B cell (primary cell): ENCODE data around the gene MIA3. TPM values are rescaled to one million over a fixed set of nuclear protein-coding genes. Genes with fewer than 3 reads are reported as not detected.

Source experiments
- ATAC-seq: fragments of 200-7000 bp; cut with Tn5 transposase; one replicate; pipeline ENCODE4 v1.10.0; 2021; ENCODE audit warnings: low read depth, mild to moderate bottlenecking, moderate number of reproducible peaks, moderate library complexity
- CTCF ChIA-PET: fragments of 350-600 bp; sonication (Branson Sonifier 250); formaldehyde crosslinking; loops from one replicate; lab custom pipeline; 2021; ENCODE audit warnings: antibody characterized with exemption, inconsistent platforms; lab: Charles Lee
- POLR2A ChIA-PET: fragments of 350-600 bp; sonication (Branson Sonifier 250); formaldehyde crosslinking; loops from one replicate; lab custom pipeline; 2021; ENCODE audit warnings: antibody characterized with exemption; lab: Charles Lee
- DNase-seq: peaks from one replicate; pipeline ENCODE4 v3.0.0; 2013
- H2AFZ ChIP-seq: 2 replicates; pipeline ENCODE4 v1.6.1; 2012; ENCODE audit warnings: mild to moderate bottlenecking, low read depth, low read length; ENCODE audit not compliant: insufficient read depth, poor library complexity, severe bottlenecking
- H3K27ac ChIP-seq, 2 donors: 1 replicate in 1 of 2; 2 replicates in 1 of 2; pipeline ENCODE4 v1.5.1; 2012 to 2013; ENCODE audit warnings: low read length in 2 of 2, mild to moderate bottlenecking in 2 of 2, moderate library complexity in 1 of 2
- H3K27me3 ChIP-seq, 4 experiments: fragments of 200-600 bp in 1 of 4; sonication (generic) in 1 of 4; replicated peaks in 1 of 4; 1 replicate in 2 of 4; 2 replicates in 2 of 4; pipeline versions ENCODE4 v1.6.1 to v1.7.0; 2013 to 2016; ENCODE audit warnings: low read length in 3 of 4, mild to moderate bottlenecking in 2 of 4, mixed read lengths in 1 of 4, moderate library complexity in 1 of 4; ENCODE audit not compliant: insufficient read depth in 4 of 4, control insufficient read depth in 3 of 4; ENCODE audit errors: control extremely low read depth in 1 of 4
- H3K36me3 ChIP-seq, 2 experiments: replicated peaks in 1 of 2; 1 replicate in 1 of 2; 2 replicates in 1 of 2; pipeline versions ENCODE4 v1.6.1 to v1.7.1; 2013; ENCODE audit warnings: low read length in 1 of 2; ENCODE audit not compliant: insufficient read depth in 2 of 2, control insufficient read depth in 1 of 2; ENCODE audit errors: control extremely low read depth in 1 of 2, extremely low read depth in 1 of 2
- H3K4me1 ChIP-seq, 2 donors: fragments of 200-600 bp in 1 of 2; sonication (generic) in 1 of 2; 1 replicate in 1 of 2; 2 replicates in 1 of 2; pipeline versions ENCODE4 v1.5.1 to v1.6.1; 2013 to 2017; ENCODE audit warnings: low read length in 2 of 2; ENCODE audit not compliant: control insufficient read depth in 2 of 2, insufficient read depth in 2 of 2
- H3K4me2 ChIP-seq: replicated peaks from 2 replicates; pipeline ENCODE3; 2012; ENCODE audit warnings: mild to moderate bottlenecking, low read depth, low read length; ENCODE audit not compliant: poor library complexity, severe bottlenecking
- H3K4me3 ChIP-seq, 5 experiments: fragments of 200-600 bp in 1 of 5; sonication (generic) in 1 of 5; 1 replicate in 3 of 5; 2 replicates in 2 of 5; pipeline versions ENCODE4 v1.5.1 to v1.7.0; 2011 to 2016; ENCODE audit warnings: low read length in 4 of 5, mild to moderate bottlenecking in 4 of 5, low read depth in 2 of 5, control low read depth in 1 of 5, moderate library complexity in 1 of 5; ENCODE audit not compliant: insufficient read depth in 1 of 5; ENCODE audit errors: control extremely low read depth in 1 of 5, extremely low read depth in 1 of 5
- H3K79me2 ChIP-seq: fragments of 200-600 bp; sonication (generic); one replicate; pipeline ENCODE4 v1.6.0; 2016; ENCODE audit warnings: low read length; ENCODE audit not compliant: control insufficient read depth, insufficient read depth
- H3K9ac ChIP-seq: fragments of 200-600 bp; sonication (generic); 2 replicates; pipeline ENCODE4 v1.6.1; 2017; ENCODE audit warnings: mild to moderate bottlenecking, low read length, moderate library complexity
- H3K9me3 ChIP-seq, 3 donors: one replicate each; pipeline versions ENCODE4 v1.6.1 to v1.7.1; 2013; ENCODE audit warnings: low read length in 2 of 3; ENCODE audit not compliant: control insufficient read depth in 2 of 3, insufficient read depth in 1 of 3; ENCODE audit errors: control extremely low read depth in 1 of 3
- H4K20me1 ChIP-seq: 2 replicates; pipeline ENCODE4 v1.6.0; 2012; ENCODE audit warnings: mild to moderate bottlenecking, low read length; ENCODE audit not compliant: insufficient read depth, control insufficient read depth, poor library complexity, severe bottlenecking
- H3K27ac Mint-ChIP-seq: one replicate; pipeline ENCODE4 v1.8.0; 2021; ENCODE audit warnings: mixed read lengths
- H3K27me3 Mint-ChIP-seq: one replicate; pipeline ENCODE4 v1.8.0; 2021; ENCODE audit warnings: mixed read lengths
- H3K4me1 Mint-ChIP-seq: one replicate; pipeline ENCODE4 v1.8.0; 2021; ENCODE audit warnings: mixed read lengths
- H3K4me3 Mint-ChIP-seq: one replicate; pipeline ENCODE4 v1.8.0; 2021; ENCODE audit warnings: mixed read lengths
- H3K9me3 Mint-ChIP-seq: one replicate; pipeline ENCODE4 v1.8.0; 2022; ENCODE audit warnings: mixed read lengths; ENCODE audit not compliant: insufficient read depth
- CTCF ChIP-seq: fragments of 200-600 bp; IDR thresholded peaks from one replicate; pipeline ENCODE4 v1.8.0; 2022; ENCODE audit warnings: antibody characterized with exemption, mild to moderate bottlenecking
- EZH2 ChIP-seq: IDR thresholded peaks from 2 replicates; pipeline ENCODE4 v1.6.1; 2012; ENCODE audit warnings: borderline replicate concordance, low read depth, mild to moderate bottlenecking, moderate library complexity, low read length; ENCODE audit not compliant: insufficient read depth, poor library complexity, severe bottlenecking
- WGBS: methylation state at CpG from one replicate; pipeline ENCODE4 v1.1.5; 2013; ENCODE audit warnings: missing lambda C conversion rate; ENCODE audit not compliant: insufficient coverage; 5-methylcytosine and 5-hydroxymethylcytosine counted together
- intact Hi-C: fragments of 100-400 bp; cut with micrococcal nuclease; formaldehyde crosslinking; loops from one replicate; pipeline ENCODE4 v1.10.0; 2022
- polyA plus RNA-seq: library from polyadenylated mRNA; depleted of rRNA; stranded (reverse); fragments of >200 nt; gene quantifications from 2 replicates; pipeline ENCODE4 v1.2.3, GENCODE V29; 2012
- total RNA-seq, 2 donors: library from RNA; stranded (reverse); fragments of 120-200 nt in 1 of 2; gene quantifications; 1 replicate in 1 of 2; 2 replicates in 1 of 2; pipeline versions ENCODE4 v1.2.3 to v1.2.4, GENCODE V29; 2013 to 2022

MIA3 gene
- total and polyA plus RNA-seq, 2 donors (not counting 1 experiment from before 2014, with no cell fraction given), result 69.2 to 109 TPM

- no peak overlapping the region for H3K4me2 ChIP-seq
- ChIA-PET CTCF (interaction anchor here (0.6 kb wide), 1 partner anchor 20 kb away, joined by 3 read pairs; no protein-coding TSS in a partner anchor), POLR2A (no interaction called here)
- H2AFZ ChIP-seq, result no peak overlapping the region
- H3K36me3 ChIP-seq, result peaks cover 13 to 67% of the 10 kb centered on the region in 2 experiments
- H3K27ac ChIP-seq, result no peak overlapping the region
- no CpG with 5 or more reads among the region's 1 CpG for WGBS
- ATAC-seq, result no peak
- H3K27me3 ChIP-seq, result no peaks in the 10 kb centered on the region
- no peak overlapping the region for H3K9ac ChIP-seq
- peaks cover 97% of the 10 kb centered on the region for H3K79me2 ChIP-seq
- H3K4me3 Mint-ChIP-seq, result no peak overlapping the region
- DNase-seq, result no peak
- H4K20me1 ChIP-seq, result peaks cover 90% of the 10 kb centered on the region
- intact Hi-C loops, result no loop called here
- H3K9me3 ChIP-seq, result peaks cover 3 to 6% (median 4%) of the 10 kb centered on the region in 3 donors
- no peaks in the 10 kb centered on the region for H3K27me3 Mint-ChIP-seq
- peaks cover 3% of the 10 kb centered on the region for H3K9me3 Mint-ChIP-seq
- peaks cover 9 to 24% of the 10 kb centered on the region in 2 donors for H3K4me1 ChIP-seq
- TF ChIP-seq EZH2 (no peak), CTCF (no peak)
- H3K4me3 ChIP-seq, result no peak overlapping the region
- no peak overlapping the region for H3K27ac Mint-ChIP-seq
- H3K4me1 Mint-ChIP-seq, result peaks cover 48% of the 10 kb centered on the region
Observed at GRCh38 chr1:222704260-222704659, 86.4 kb downstream of the MIA3 start.

DNA sequence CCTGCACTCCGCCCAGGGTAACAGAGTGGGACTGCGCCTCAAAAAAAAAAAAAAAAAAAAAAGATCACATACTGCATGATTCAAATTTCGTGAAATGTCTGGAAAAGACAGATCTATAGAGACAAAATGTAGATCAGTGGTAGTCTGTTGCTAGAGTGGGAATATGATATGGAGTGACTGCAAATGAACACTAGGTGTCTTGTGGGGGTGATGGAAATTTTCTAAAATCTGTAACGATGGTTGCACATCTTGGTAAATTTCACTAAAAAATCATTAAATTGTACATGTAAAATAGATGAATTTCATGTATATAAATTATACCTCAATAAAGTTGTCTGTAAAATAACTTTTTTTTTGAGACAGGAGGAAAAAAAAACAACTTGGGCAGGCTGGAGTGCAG, 88.9 kb downstream of the MIA3 start:
- H3K4me3 Mint-ChIP-seq, result no peak overlapping the region
- ChIA-PET CTCF (interaction anchor here (1.0 kb wide), 1 partner anchor 10 kb away, joined by 3 read pairs; no protein-coding TSS in a partner anchor), POLR2A (no interaction called here)
- H3K4me3 ChIP-seq, result no peak overlapping the region
- ATAC-seq (no peak), DNase-seq (no peak)
- peaks cover 82% of the 10 kb centered on the region for H4K20me1 ChIP-seq
- peaks cover 67% of the 10 kb centered on the region for H3K4me1 Mint-ChIP-seq
- no peak overlapping the region for H3K4me2 ChIP-seq
- no peak overlapping the region for H3K27ac ChIP-seq
- H3K4me1 ChIP-seq, result peaks cover 26 to 39% of the 10 kb centered on the region in 2 donors
- WGBS, result no CpG with 5 or more reads among the region's 4 CpGs
- no peak overlapping the region for H3K9ac ChIP-seq
- H2AFZ ChIP-seq, result no peak overlapping the region
- no peaks in the 10 kb centered on the region for H3K27me3 Mint-ChIP-seq
- H3K27ac Mint-ChIP-seq, result no peak overlapping the region
- TF ChIP-seq EZH2, result no peak
- peak; percentile 47 for TF ChIP-seq CTCF
- intact Hi-C loops, result no loop called here
- H3K27me3 ChIP-seq, result no peaks in the 10 kb centered on the region
- peaks cover 10 to 54% of the 10 kb centered on the region in 2 experiments for H3K36me3 ChIP-seq
- H3K9me3 Mint-ChIP-seq, result peaks cover 3% of the 10 kb centered on the region
- H3K79me2 ChIP-seq, result peaks cover 98% of the 10 kb centered on the region
- peaks cover 3 to 6% (median 4%) of the 10 kb centered on the region in 3 donors for H3K9me3 ChIP-seq
